HT1080 (cell line): ENCODE measurements around the gene SLAMF8. TPM values are rescaled to one million over a fixed set of nuclear protein-coding genes. Genes with fewer than 3 reads are reported as not detected.

Experiments used
- DNase-seq: peaks from one replicate; pipeline ENCODE4 v3.0.0-alpha.2; 2015; ENCODE audit warnings: low read depth
- small RNA-seq: library from RNA; depleted of rRNA; stranded (forward); fragments of <200 nt; gene quantifications from one replicate; pipeline ENCODE3, GENCODE V24; 2014
- total RNA-seq: library from RNA; depleted of rRNA; stranded (reverse); fragments of >200 nt; shearing (Covaris generic); gene quantifications from 2 replicates; pipeline ENCODE4 v1.2.3, GENCODE V29; 2014; rRNA removed

SLAMF8 gene
- total RNA-seq, 1 experiment from 2014 or later = 0.40 TPM

DNA sequence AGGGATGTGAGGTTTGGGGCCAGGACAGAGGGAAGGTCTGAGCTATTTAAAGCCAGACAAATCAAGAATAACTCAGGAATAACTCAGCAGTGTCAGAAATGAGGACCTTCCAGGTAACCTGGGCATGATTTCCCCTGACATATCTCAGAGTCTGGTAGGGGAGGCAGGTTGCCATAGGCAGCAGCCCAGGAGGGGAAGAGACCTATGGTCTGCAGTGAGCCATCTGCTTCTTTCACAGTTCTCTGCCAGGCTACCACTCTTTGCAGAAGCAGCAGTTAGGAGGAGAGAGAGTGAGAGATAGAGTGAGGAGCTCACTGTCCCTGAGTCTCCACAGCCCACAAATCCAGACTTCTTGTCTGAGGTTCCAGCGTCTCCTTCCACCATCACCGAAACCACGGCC, 42.1 kb downstream of the SLAMF8 start:
- DNase-seq = no peak

DNA sequence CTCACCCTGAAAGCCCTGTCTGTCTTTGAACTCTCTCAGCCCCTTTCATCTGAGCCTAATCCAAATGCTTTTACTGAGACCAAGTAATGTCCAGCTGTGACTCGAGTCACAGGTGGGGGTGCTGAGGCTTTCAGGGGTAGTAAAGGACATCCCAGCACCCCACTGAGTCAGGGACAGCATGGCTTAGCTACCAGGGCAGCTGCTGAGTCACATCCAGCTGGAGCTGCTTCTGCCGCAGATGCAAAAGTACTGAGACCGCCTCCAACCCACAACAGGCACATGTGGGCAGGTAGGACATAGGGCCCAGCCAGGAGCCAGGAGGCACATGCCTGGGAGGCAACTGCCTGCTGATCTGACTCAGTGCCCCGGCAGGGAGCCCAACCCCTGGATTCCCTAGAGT, 42.5 kb downstream of the SLAMF8 start:
- peak; percentile 93 for DNase-seq

DNA sequence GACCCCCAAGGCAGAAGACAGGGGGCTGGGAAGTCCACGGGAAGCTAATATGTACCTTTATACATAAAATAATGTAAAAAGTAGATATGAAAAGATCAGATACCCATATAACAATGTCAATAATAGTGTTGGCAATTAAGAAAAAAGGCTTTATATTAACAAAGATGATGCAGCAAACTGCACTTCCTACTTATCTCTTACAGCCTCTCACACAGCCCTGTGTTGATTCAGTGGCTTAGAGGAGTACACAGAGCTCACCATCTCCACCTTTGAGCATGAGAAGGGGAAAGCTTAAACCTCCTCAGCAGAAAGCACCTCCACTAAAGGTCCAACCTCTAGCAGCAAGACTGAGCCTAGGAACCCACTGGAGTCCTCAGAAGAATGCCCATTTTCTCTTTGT, 42.9 kb downstream of the SLAMF8 start:
- no peak for DNase-seq

DNA sequence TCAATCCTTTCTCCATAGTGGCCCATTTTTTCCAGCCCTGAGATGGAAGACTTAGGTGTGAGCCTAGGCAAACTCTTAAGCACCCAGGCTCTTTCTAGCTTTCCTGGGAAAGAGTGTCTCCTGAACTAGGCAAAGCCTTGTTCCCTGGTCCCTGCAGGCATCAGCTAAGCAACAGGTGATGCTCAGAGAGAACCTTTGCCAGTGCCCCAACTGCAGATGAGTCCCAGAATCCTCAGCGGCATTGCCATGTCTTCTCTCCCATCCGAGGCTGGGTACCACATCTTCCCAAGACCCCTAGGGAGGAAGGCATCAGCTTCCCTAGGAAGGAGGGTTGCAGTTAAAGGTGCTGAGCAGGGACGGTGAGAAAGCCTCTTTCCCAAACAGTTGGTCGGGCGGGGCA, 44.0 kb downstream of the SLAMF8 start:
- no peak for DNase-seq

DNA sequence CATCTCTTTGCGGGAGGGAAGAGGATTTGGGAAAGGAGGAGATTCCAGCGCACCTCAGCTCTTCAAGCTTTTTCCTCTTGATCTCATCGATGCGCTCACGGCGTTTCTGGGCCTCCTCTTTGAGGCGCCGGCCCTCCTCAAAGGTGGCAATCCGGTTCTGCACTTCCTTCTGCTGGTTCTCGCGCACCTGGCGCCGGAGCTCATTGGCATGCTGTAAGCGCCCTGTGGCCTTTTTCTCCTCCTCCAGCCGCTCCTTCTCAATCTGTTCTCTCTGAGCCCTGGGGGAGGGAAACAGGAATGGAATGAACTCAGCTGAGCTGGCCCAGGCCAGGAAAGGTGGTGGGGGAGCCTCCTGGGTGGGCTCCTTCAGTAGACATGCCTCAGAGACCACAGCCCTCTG, 46.2 kb downstream of the SLAMF8 start:
- DNase-seq = no peak

DNA sequence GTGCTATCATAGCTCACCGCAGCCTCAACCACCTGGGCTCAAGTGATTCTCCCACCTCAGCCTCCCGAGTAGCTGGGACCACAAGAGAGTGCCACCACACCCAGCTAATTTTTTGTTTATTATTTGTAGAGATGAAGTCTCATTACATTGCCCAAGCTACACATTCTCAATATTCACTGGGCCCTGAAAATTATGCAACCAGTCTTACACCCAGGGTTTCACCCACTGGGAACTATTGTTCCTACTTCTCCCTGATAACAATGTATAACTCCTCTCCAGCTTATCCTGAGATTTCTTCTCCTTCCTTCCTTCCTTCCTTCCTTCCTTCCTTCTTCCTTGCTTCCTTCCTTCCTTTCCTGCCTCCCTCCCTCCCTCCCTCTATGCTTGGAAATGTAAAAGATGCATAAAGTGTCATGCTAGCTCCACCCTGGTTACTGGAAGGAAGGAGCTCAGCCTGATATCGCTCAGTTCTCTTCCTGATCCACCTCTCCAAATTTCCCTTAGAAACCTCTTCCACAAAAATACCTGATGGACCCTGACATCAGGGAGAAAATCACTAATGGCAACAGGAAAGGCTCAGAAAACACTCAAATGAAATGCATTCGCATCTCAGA, 47.0 kb downstream of the SLAMF8 start:
- DNase-seq = no peak

DNA sequence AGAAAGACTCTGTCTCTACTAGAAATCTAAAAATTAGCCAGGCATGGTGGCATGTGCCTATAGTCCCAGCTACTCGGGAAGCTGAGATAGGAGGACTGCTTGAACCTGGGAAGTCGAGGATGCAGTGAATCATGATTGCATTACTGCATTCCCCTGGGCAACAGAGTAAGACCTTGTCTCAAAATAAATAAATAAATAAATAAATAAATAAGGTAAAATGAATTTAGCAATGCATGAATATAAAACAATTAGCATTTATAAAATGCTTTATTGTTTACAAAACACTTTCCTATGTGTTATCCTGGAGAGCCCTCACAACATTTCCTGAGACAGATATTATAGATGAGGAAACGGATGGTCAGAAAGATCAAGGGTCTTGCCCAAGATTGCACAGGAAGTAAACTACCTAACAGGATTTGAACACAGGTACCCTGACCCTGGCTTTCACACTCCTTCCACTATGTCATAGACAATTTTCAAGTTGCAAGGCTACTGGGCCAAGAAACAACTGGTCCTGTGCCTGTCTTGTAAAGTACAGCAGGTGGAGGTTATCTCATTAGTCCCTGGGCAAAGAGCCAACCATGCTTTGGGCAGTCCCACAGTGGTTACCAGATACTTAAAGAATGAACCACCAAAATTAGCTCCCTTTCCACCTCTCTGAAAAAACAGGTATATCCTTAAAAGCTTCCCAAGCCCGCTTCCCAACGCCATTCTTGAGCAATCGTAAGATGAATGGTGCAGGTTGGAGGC, 51.2 kb downstream of the SLAMF8 start:
- no peak for DNase-seq

DNA sequence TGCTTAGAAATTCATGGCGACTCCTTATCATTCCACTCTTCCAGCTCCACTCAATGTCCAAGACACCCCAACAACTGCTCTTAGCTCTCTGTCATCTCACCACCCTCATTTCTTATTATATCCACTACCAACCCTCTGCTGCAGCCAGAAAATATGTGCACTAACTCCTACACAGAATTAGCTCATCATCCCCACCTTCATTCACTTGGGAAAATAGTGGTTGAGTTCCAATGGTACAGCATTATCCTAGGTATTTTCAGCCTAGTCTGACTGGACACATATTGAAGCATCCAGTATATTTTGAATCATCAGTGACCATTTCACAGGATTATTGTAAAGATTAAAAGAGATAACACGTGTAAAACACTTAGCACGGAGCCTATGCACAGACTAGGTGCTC, 52.5 kb downstream of the SLAMF8 start:
- DNase-seq = no peak

DNA sequence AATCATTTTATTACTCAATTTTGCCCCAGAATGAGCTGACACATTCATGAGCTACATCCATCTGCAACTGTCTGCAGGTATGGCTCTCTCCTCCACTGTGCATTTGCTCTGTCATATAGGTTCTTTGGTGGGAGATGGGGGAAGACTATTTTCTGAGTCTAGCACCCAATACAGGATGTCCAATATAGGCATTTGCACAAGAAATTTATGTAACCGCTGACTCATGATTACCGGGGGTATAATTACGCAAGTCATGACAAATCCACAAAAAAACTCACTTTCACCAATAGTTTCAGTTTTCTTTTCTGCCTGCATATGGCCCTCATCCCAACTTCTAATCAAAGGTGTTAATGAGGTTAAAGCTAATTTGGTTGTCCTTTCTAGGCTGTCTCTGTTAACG, 53.3 kb downstream of the SLAMF8 start:
- DNase-seq = peak; percentile 85

DNA sequence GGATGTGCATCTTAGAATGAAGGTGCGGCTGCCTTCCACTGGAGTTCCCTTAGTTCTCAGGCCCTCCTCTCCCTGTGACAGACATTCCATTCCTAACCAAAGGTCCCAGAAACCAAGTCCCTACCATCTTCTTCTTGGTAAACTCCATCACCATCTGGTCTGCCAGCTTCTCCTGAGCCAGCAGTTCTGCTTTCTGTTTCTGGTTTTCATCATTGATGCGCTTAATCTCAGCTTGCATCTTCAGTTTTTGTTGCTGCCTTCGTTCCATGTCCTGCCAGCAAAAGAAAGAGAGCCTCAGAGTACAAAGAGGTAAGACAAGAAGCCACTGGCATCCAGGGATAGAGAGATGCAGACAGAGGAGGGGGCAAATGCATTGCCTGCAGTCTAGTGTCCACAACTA, 53.8 kb downstream of the SLAMF8 start:
- no peak for DNase-seq

DNA sequence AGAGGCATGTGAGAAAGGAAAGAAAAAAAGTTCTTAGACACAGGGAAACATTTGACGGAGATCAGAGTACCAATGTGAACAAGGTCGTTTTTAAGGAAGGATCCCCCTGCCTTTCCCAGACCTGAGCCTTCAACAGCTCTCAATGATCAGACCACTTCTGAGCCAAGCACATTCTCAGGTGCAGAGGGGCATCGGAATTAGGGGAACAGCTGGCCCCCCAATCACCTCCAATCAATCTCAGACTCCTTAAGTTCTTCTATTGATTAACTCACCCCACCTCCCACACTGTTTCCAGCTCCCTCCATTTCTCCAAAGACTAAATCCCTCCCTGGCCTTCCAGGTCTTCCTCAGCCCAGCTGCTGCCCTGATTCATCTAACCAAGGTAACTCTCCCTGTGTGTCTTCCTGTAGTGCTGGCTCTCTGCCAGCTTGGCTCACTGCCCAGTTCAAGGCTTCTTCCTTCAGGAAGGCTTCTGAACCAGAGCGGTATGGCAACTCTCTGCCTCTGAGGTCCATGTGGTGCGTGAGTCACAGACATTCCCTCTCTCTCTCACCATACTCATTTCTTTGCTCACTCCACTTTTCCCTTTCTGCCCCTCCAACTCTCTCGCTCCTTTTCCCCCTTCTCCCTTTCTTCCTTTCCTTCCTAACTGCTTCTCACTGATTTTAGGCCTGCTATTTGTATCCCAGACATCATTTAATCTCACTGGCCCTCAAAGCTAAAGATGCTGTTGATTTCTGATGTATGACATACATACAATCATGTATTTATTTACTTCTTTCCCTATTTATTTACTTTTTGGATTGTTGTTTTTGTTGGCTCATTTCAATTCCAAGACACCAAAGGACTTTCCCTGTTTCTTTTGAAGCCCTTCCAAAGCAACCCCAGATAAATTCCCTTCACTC, 55.2 kb downstream of the SLAMF8 start:
- DNase-seq = peak; percentile 99

DNA sequence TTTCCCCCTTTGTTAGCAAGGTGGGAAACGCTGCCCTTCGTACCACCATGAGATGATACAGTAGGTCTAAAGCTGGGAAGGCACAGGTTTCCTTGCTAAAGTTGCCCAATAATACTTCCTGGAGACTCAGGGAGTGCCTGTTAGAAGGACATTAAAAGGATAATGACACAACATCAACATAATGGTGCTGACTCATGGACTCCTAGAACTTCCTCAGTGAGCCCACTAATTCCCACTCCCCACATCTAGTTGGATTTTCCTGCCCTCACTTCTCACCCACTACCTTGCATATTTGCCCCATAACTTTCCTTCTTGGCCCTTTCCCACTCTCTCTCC, 55.8 kb downstream of the SLAMF8 start:
- peak; percentile 86 for DNase-seq

DNA sequence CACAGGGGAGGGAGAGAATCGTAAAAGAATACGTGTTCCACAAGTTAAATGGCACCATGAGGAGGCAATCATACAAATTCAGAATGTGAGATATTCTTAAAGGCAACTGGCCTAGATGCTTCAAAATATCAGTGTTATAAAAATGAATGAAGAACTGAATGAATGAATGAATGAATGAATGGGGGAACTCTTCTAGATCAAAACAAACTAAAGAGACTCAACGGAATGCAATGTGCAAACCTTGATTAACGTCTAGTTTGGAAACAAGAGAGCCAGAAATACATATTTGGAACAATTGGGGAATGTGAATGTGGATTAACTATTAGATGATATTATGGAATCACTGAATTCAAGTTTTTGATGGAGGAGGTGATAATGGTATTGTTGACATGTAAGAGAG, 56.5 kb downstream of the SLAMF8 start:
- DNase-seq = no peak

DNA sequence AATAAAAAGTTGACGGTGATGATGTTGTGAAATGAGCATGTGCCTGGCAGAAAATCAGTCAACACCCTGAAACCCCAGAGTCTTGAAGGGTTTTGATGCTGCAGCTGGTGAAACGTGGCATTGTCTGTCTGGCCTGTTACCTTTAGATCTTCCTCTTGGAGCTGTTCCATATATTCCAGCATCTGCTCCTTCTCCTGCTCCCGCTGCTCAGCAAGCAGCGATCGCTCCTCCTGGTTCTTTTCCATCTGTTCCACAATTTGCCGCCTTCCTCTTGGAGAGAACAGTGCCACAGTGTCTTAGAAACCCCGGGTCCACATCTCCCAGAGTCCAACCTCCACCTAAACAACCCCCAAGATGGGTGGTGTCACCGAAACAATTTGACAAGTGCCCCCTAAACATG, 57.6 kb downstream of the SLAMF8 start:
- no peak for DNase-seq

Small RNA genes within 50 kb of the gene (small RNA-seq; reads per million reads assigned to genes)
- 0.16 reads per million for gene RF00570

Other genes with a start within 250 kb of the SLAMF8 start
- not detected in 2 replicates for gene APCS, start 239.0 kb upstream of the SLAMF8 start, total RNA-seq
- not detected in 2 replicates for gene CRP, start 112.3 kb upstream of the SLAMF8 start, total RNA-seq
- gene DUSP23, start 45.9 kb upstream of the SLAMF8 start, total RNA-seq = not detected in 2 replicates
- gene FCRL6, start 24.5 kb upstream of the SLAMF8 start, total RNA-seq = 0.33 and 1.5 TPM in 2 replicates
- 0.03 and 0.07 TPM in 2 replicates for gene VSIG8, start 35.8 kb downstream of the SLAMF8 start, total RNA-seq
- 3.9 and 4.2 TPM in 2 replicates for gene CFAP45, start 73.3 kb downstream of the SLAMF8 start, total RNA-seq
- gene TAGLN2, start 98.6 kb downstream of the SLAMF8 start, total RNA-seq = 655 and 859 TPM in 2 replicates
- 0.80 and 1.2 TPM in 2 replicates for gene IGSF9, start 118.7 kb downstream of the SLAMF8 start, total RNA-seq
- gene SLAMF9, start 127.4 kb downstream of the SLAMF8 start, total RNA-seq = 10.7 and 15.9 TPM in 2 replicates
- 4.9 and 5.8 TPM in 2 replicates for gene PIGM, start 205.1 kb downstream of the SLAMF8 start, total RNA-seq
- gene KCNJ10, start 243.3 kb downstream of the SLAMF8 start, total RNA-seq = not detected in 2 replicates